Dedifferentiated amniotic fluid mesenchymal stem cell (primary cell): Measurements from ENCODE around the gene RTP5.
"Not testable (repeated sequence)": the region's sequence is repeated elsewhere in the genome, so short reads cannot be mapped to it uniquely, and the experiment has no call there.

Source experiments
- DNase-seq: peaks from one replicate; pipeline ENCODE4 v3.0.0-alpha.2; 2016; ENCODE audit errors: extremely low spot score

Gene RTP5

GRCh38 chr2:241870611-241871537, 1.3 kb downstream of the RTP5 start:
- no peak for DNase-seq

GRCh38 chr2:241871538-241872312, 2.2 kb downstream of the RTP5 start:
- DNase-seq: no peak

- DNase-seq: no peak
These were observed 2.7 kb downstream of the RTP5 start for GRCh38 chr2:241872313-241872642.

GRCh38 chr2:241873081-241873802, 3.7 kb downstream of the RTP5 start:
- no peak for DNase-seq

- no peak for DNase-seq
These were observed 4.2 kb downstream of the RTP5 start for GRCh38 chr2:241873803-241874110.

GRCh38 chr2:241874277-241874925, 4.9 kb downstream of the RTP5 start:
- no peak for DNase-seq

- DNase-seq: not testable (repeated sequence)
These were observed 6.4 kb downstream of the RTP5 start for GRCh38 chr2:241875754-241876527.

- DNase-seq: no peak
These were observed 7.1 kb downstream of the RTP5 start for GRCh38 chr2:241876528-241877196.

- no peak for DNase-seq
These were observed 7.7 kb downstream of the RTP5 start for GRCh38 chr2:241877197-241877685.

GRCh38 chr2:241877989-241878970, 8.8 kb downstream of the RTP5 start:
- DNase-seq: peak; percentile 50

- DNase-seq: no peak
These were observed 9.8 kb downstream of the RTP5 start for GRCh38 chr2:241879326-241879725.

- no peak for DNase-seq
These were observed 11.0 kb downstream of the RTP5 start for GRCh38 chr2:241880311-241881073.

- no peak for DNase-seq
These were observed 12.6 kb downstream of the RTP5 start for GRCh38 chr2:241882091-241882625.

GRCh38 chr2:241884951-241885290, 15.4 kb downstream of the RTP5 start:
- DNase-seq: no peak

GRCh38 chr2:241885291-241885945, 15.9 kb downstream of the RTP5 start:
- no peak for DNase-seq

GRCh38 chr2:241885946-241886643, 16.6 kb downstream of the RTP5 start:
- DNase-seq: no peak

GRCh38 chr2:241886840-241887447, 17.4 kb downstream of the RTP5 start:
- DNase-seq: no peak
